GM21619 (cell line): ENCODE measurements around the gene ABHD18.
A peak's percentile ranks its signal among the peaks of the same experiment; 100 is the strongest.
"Not testable (repeated sequence)": the region's sequence is repeated elsewhere in the genome, so short reads cannot be mapped to it uniquely, and the experiment has no call there.

ENCODE experiments used
- ATAC-seq: cut with Tn5 transposase; IDR thresholded peaks from one replicate; pipeline ENCODE4 v1.9.1; 2021; ENCODE audit not compliant: unreplicated experiment

Gene ABHD18

GRCh38 chr4:128061566-128062536 is 96.6 kb downstream of the ABHD18 start:
- peak; percentile 35 for ATAC-seq

DNA sequence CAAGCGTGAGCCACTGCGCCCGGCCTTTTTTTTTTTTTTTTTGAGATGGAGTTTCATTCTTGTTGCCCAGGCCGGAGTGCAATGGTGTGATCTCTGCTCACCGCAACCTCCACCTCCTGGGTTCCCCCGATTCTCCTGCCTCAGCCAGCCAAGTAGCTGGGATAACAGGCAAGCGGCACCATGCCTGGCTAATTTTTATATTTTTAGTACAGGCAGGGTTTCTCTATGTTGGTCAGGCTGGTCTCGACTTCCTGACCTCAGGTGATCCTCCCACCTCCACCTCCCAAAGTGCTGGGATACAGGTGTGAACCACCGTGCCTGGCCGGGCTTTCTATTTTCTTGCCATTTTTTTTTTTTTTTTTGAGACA is 101.2 kb downstream of the ABHD18 start:
- not testable (repeated sequence) for ATAC-seq

DNA sequence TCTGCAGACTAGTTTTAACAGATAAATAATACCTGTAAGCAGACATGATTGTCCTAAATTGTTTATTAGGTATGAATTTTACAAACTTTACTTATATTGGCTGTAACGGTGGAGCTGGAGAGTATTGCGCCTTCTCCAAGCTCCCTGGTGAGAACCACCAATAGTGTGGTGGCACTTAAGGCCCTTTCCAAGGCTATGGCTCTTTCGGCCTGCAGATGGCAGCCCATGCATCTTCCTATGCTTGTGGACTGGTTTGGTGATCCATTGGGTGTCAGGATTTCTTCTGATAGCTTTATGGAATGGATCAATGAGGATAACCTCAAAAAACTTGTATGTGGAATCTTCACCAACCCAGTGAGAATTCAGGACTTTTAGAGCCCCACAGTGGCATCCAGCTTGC is 103.7 kb downstream of the ABHD18 start:
- ATAC-seq = no peak

GRCh38 chr4:128076464-128076863 is 111.3 kb downstream of the ABHD18 start:
- ATAC-seq = no peak
